ENCODE measurements around the gene SGCE.

DNA sequence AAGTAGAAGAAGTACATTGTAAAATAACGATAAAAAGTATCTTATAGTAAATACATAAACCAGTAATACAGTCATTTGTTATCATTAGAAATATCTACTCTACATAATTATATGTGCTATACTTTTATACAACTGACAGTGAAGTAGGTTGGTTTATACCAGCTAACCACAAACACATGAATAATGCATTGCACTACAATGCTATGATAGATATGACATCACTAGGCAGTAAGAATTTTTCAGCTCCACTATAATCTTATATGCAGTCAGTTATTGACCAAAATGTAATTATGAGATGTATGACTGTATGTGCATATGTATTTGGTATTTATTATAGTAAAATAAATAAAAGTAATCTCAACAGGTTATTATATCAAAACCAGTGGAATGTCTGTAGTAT is 23.4 kb upstream of the SGCE start:
- TF ChIP-seq CTCF (conservative IDR thresholded peaks at IDR 0.05; ENCODE audit: low read depth, low read length): no peak
- no peak for TF ChIP-seq EZH2 (IDR thresholded peaks at IDR 0.05; ENCODE audit: low read length, unreplicated experiment)
- TF ChIP-seq EZH2phosphoT487 (IDR thresholded peaks at IDR 0.05; ENCODE audit: borderline replicate concordance, low read length): no peak
